Left ventricle myocardium inferior (tissue), 1 donor: ENCODE data around the gene PPP4R1. TPM values are rescaled to one million over a fixed set of nuclear protein-coding genes. Genes with fewer than 3 reads are reported as not detected.

ENCODE experiments used
- DNase-seq: peaks from one replicate; pipeline ENCODE4 v3.0.0-alpha.2; 2020
- H3K27ac ChIP-seq: fragments of 200-600 bp; replicated peaks from 2 replicates; pipeline ENCODE4 v1.8.0; 2021
- H3K27me3 ChIP-seq: fragments of 200-600 bp; 2 replicates; pipeline ENCODE4 v1.8.0; 2021; ENCODE audit warnings: low read depth
- H3K36me3 ChIP-seq: fragments of 200-600 bp; 2 replicates; pipeline ENCODE4 v1.8.0; 2021
- H3K4me1 ChIP-seq: fragments of 200-600 bp; 2 replicates; pipeline ENCODE4 v1.8.0; 2021
- H3K4me3 ChIP-seq: fragments of 200-600 bp; 2 replicates; pipeline ENCODE4 v1.8.0; 2021; ENCODE audit warnings: mild to moderate bottlenecking, moderate library complexity
- H3K9me3 ChIP-seq: fragments of 200-600 bp; replicated peaks from 2 replicates; pipeline ENCODE4 v1.8.0; 2021
- intact Hi-C: fragments of 100-400 bp; cut with micrococcal nuclease; formaldehyde crosslinking; loops from one replicate; pipeline ENCODE4 v1.11.0; 2022
- total RNA-seq: library from RNA; stranded (reverse); fragmentation: NEBNext Ultra II Directional; extraction: Animal tissue kit (Norgen Biotek cat#: 25700); gene quantifications from one replicate; pipeline ENCODE4 v1.2.1, GENCODE V29; 2021
- TF ChIP-seq, protein P1 (sequence below): fragments of 200-600 bp; IDR thresholded peaks from 2 replicates; pipeline ENCODE4 v1.8.0; 2021; ENCODE audit warnings: antibody characterized with exemption, mild to moderate bottlenecking, borderline replicate concordance
- donor health status: DM: no; HTN: yes; CAD: no; lungs with severe emphysema.

PPP4R1 gene
- total RNA-seq, 1 donor from 2014 or later = 53.5 TPM

DNA sequence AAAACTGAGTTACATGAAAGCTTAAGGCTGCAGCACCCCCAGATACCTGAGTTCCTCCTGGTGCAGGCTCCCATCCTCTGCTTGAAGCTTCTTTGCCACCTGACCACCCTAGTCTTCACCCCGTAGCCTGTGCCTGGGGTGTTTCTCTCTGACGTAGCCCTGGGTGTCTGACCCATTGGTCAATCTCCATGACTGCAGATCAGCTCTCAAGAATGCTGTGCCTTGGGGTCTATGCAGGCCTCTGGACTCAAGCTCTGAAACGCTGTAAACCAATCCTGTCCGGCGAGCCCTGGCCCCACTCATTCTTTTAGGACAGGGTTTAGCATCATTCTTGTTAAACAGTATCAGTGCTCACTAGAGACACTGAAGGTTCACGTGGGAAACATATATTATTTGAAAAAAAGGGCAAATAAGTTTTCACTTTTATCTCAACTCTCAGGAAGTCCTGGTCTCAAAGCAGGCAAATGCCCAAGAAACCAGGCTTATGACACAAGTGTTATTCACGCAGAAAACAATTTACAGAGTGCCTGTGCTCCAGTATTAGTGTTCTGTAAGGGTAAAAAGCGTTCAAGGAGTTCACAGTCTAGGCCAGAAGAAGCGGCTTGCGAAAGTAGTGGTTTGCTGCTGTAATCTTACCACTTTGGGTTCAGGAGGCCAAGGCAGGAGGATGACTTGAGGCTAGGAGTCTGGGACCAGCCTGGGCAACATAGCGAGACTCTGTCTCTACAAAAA, 22.8 kb upstream of the PPP4R1 start:
- intact Hi-C loops = no loop called here
- TF ChIP-seq, protein P1, sequence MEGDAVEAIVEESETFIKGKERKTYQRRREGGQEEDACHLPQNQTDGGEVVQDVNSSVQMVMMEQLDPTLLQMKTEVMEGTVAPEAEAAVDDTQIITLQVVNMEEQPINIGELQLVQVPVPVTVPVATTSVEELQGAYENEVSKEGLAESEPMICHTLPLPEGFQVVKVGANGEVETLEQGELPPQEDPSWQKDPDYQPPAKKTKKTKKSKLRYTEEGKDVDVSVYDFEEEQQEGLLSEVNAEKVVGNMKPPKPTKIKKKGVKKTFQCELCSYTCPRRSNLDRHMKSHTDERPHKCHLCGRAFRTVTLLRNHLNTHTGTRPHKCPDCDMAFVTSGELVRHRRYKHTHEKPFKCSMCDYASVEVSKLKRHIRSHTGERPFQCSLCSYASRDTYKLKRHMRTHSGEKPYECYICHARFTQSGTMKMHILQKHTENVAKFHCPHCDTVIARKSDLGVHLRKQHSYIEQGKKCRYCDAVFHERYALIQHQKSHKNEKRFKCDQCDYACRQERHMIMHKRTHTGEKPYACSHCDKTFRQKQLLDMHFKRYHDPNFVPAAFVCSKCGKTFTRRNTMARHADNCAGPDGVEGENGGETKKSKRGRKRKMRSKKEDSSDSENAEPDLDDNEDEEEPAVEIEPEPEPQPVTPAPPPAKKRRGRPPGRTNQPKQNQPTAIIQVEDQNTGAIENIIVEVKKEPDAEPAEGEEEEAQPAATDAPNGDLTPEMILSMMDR = no peak
- Histone ChIP-seq H3K36me3 (no peaks in the 10 kb centered on the region), H3K9me3 (peaks cover 6% of the 10 kb centered on the region), H3K27ac (no peak overlapping the region), H3K27me3 (no peaks in the 10 kb centered on the region), H3K4me3 (no peak overlapping the region), H3K4me1 (peaks cover 6% of the 10 kb centered on the region)
- no peak for DNase-seq

DNA sequence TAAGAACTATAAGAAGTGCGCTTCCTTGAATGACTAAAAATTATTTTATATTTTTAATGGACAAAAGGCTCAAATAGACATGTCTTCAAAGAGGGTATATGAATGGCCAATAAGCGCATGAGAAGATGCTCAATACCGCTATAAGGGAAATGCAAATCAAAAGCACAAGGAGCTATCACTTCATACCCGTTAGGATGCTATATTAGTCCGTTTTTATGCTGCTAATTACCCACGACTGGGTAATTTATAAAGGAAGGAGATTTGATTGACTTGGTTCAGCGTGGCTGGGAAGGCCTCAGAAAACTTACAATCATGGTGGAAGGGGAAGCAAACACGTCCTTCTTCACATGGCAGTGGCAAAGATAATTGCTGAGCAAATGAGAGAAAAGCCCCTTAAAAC, 20.5 kb upstream of the PPP4R1 start:
- peaks cover 12% of the 10 kb centered on the region for H3K4me1 ChIP-seq
- H3K27me3 ChIP-seq = no peaks in the 10 kb centered on the region
- TF ChIP-seq, protein P1 = no peak
- intact Hi-C loops = no loop called here
- H3K27ac ChIP-seq = no peak overlapping the region
- peaks cover 6% of the 10 kb centered on the region for H3K9me3 ChIP-seq
- H3K4me3 ChIP-seq = no peak overlapping the region
- DNase-seq = no peak
- no peaks in the 10 kb centered on the region for H3K36me3 ChIP-seq

DNA sequence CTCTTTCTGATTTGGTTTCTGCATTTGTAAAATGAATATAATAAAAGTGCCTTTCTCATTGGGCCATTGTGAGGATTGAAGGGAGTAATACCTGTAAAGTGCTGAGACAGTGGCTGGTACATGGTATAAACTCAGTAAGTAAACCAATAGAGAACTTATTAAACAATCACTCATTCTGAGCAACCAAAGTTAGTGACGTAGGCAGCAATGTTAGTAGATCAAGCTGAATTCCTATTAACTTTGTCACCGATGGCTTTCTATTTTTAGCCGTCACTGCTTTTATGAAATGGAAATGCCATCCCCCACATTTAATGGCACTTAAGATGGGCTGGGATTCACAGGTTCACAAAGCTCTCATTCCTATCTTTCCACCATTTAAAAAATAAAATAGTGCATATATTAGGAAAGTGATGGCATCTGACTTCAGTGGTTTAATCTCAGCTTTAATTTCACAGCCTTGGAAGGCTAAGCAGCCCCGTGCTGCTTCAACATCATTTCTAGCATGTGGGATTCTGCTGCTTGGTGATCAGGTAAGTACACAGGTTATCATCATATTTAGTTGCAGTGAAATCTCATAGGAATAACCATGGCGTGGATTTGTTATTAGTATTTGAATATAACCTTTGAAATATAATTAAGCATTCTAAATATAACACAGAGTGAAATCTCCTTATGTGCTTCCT, 17.6 kb upstream of the PPP4R1 start:
- DNase-seq = no peak
- peaks cover 12% of the 10 kb centered on the region for H3K4me1 ChIP-seq
- H3K36me3 ChIP-seq = no peaks in the 10 kb centered on the region
- no peak overlapping the region for H3K27ac ChIP-seq
- TF ChIP-seq, protein P1 = no peak
- H3K9me3 ChIP-seq = peaks cover 6% of the 10 kb centered on the region
- no peak overlapping the region for H3K4me3 ChIP-seq
- no peaks in the 10 kb centered on the region for H3K27me3 ChIP-seq
- intact Hi-C loops = no loop called here

DNA sequence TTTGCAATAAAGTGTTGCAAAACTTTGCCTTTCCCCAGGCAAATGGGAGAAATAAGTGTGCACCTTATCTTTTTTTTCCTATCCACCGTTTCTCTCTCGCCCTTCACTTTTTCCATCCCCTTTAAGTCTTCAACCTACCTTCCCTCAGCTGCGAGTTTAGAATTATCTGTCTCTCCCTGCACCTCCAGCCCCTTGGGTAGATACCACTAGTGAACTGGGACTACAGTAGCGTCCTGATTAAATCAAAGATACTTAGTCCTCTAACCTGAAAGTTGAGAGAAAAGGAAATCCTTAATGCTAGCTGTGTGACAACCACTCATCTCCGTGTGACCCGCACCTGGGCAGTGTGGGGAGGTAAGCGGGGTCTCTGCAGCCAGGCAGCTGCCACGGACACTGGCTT, 16.1 kb upstream of the PPP4R1 start:
- DNase-seq = no peak
- Histone ChIP-seq H3K4me3 (no peak overlapping the region), H3K27ac (no peak overlapping the region), H3K27me3 (no peaks in the 10 kb centered on the region), H3K36me3 (no peaks in the 10 kb centered on the region), H3K9me3 (peaks cover 3% of the 10 kb centered on the region), H3K4me1 (peaks cover 12% of the 10 kb centered on the region)
- intact Hi-C loops = no loop called here
- TF ChIP-seq, protein P1 = no peak

DNA sequence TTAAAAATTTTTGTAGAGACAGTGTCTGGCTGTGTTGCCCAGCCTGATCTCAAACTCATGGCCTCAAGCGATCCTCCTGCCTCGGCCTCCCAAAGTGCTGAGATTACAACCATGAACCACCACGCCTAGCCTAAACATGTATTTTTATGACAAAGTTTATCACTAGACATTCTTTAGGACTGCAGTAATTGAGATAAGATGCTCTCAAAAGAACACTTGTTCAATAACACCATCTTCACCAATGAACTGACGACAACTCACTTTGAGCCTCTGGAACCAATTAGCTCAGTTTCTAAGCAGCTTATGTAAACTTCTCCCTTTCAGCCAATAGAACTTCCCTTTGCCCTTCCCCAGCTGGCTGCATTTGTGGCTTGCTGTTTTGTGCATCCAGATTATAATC, 15.3 kb upstream of the PPP4R1 start:
- no peak overlapping the region for H3K4me3 ChIP-seq
- H3K36me3 ChIP-seq = no peaks in the 10 kb centered on the region
- H3K27me3 ChIP-seq = no peaks in the 10 kb centered on the region
- no peak for DNase-seq
- TF ChIP-seq, protein P1 = no peak
- no peak overlapping the region for H3K27ac ChIP-seq
- H3K4me1 ChIP-seq = peaks cover 12% of the 10 kb centered on the region
- intact Hi-C loops = no loop called here
- H3K9me3 ChIP-seq = no peaks in the 10 kb centered on the region
